Ovary (tissue), 3 donors: ENCODE results near the gene DCTN1.

Experiments used
- EP300 ChIP-seq: sonication (generic); formaldehyde crosslinking; IDR thresholded peaks from one replicate; pipeline ENCODE4 v1.6.1; 2017; ENCODE audit warnings: antibody characterized with exemption
- POLR2A ChIP-seq: fragments of 450-650 bp; IDR thresholded peaks from one replicate; pipeline ENCODE4 v1.6.1; 2017; ENCODE audit warnings: antibody characterized with exemption, mild to moderate bottlenecking, moderate library complexity
- TF ChIP-seq, protein P1 (sequence below), 3 donors: fragments of 450-650 bp in 2 of 3; fragments of 200-600 bp in 1 of 3; IDR thresholded peaks; one replicate each; pipeline versions ENCODE4 v1.5.1 to v1.8.0; 2016 to 2022; ENCODE audit warnings: antibody characterized with exemption in 3 of 3, mild to moderate bottlenecking in 1 of 3
- donor health status: DM: no; HTN: no; CAD: no.

DNA sequence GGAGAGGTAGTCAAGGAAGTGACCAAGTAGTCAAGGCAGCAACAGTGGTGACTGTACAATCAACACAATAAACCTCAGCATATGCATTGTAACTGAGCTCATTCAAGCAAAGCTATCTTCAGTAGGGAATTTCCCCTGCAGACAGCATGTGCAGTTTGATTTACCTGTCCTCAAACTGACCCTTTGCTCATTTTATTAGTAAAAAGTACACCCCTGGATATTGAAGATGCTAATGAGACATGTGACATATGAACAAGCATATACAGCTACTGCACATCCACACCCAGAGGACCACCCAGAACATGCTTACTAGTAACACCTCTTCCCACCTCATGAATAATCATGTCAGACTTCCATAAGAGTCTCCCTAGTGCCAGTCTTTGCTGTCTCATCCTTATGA, 25.9 kb upstream of the DCTN1 start:
- TF ChIP-seq, protein P1, sequence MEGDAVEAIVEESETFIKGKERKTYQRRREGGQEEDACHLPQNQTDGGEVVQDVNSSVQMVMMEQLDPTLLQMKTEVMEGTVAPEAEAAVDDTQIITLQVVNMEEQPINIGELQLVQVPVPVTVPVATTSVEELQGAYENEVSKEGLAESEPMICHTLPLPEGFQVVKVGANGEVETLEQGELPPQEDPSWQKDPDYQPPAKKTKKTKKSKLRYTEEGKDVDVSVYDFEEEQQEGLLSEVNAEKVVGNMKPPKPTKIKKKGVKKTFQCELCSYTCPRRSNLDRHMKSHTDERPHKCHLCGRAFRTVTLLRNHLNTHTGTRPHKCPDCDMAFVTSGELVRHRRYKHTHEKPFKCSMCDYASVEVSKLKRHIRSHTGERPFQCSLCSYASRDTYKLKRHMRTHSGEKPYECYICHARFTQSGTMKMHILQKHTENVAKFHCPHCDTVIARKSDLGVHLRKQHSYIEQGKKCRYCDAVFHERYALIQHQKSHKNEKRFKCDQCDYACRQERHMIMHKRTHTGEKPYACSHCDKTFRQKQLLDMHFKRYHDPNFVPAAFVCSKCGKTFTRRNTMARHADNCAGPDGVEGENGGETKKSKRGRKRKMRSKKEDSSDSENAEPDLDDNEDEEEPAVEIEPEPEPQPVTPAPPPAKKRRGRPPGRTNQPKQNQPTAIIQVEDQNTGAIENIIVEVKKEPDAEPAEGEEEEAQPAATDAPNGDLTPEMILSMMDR (IDR thresholded peaks at IDR 0.05): no peak
- TF ChIP-seq EP300 (no peak), POLR2A (no peak)
